Neural cell (in vitro differentiated cells): ENCODE data around the gene NCF2. TPM values are rescaled to one million over a fixed set of nuclear protein-coding genes. Genes with fewer than 3 reads are reported as not detected.

Experiments
- H2AFZ ChIP-seq: fragments of 200-600, 300-800 bp; sonication (generic), shearing (Covaris generic); 2 replicates; pipeline ENCODE4 v1.6.0; 2014; ENCODE audit warnings: low read depth, mild to moderate bottlenecking, antibody characterized with exemption, low read length, moderate library complexity
- H3F3A ChIP-seq: fragments of 200-600 bp; shearing (Covaris generic); 2 replicates; pipeline ENCODE4 v1.6.1; 2016; ENCODE audit warnings: mild to moderate bottlenecking, moderate library complexity, mixed read lengths, antibody characterized with exemption, low read length; ENCODE audit not compliant: insufficient read depth, poor library complexity, severe bottlenecking
- H3K27ac ChIP-seq: fragments of 200-600, 300-800 bp; sonication (generic), shearing (Covaris generic); 2 replicates; pipeline ENCODE4 v1.5.1; 2014; ENCODE audit warnings: mild to moderate bottlenecking, low read length, moderate library complexity
- H3K27me3 ChIP-seq: fragments of 300-800, 200-600 bp; sonication (generic), shearing (Covaris generic); 2 replicates; pipeline ENCODE4 v1.6.0; 2014; ENCODE audit warnings: mild to moderate bottlenecking, low read depth, low read length, moderate library complexity; ENCODE audit not compliant: insufficient read depth
- H3K36me3 ChIP-seq: fragments of 300-800, 200-600 bp; sonication (generic), shearing (Covaris generic); 2 replicates; pipeline ENCODE4 v1.5.1; 2014; ENCODE audit warnings: mild to moderate bottlenecking, antibody characterized with exemption, low read length, moderate library complexity; ENCODE audit not compliant: insufficient read depth
- H3K4me2 ChIP-seq: fragments of 300-800, 200-600 bp; sonication (generic), shearing (Covaris generic); 2 replicates; pipeline ENCODE4 v1.6.0; 2014; ENCODE audit warnings: mild to moderate bottlenecking, low read length
- H3K4me3 ChIP-seq: fragments of 300-800, 200-600 bp; sonication (generic), shearing (Covaris generic); 2 replicates; pipeline ENCODE4 v1.5.1; 2014; ENCODE audit warnings: mild to moderate bottlenecking, low read length, moderate library complexity
- H3K79me2 ChIP-seq: fragments of 200-600 bp; shearing (Covaris generic); replicated peaks from 2 replicates; pipeline ENCODE4 v1.6.0; 2014; ENCODE audit warnings: mild to moderate bottlenecking, low read length, moderate library complexity; ENCODE audit not compliant: insufficient read depth
- H3K9ac ChIP-seq: fragments of 300-800, 200-600 bp; sonication (generic), shearing (Covaris generic); 2 replicates; pipeline ENCODE4 v1.6.1; 2016; ENCODE audit warnings: mild to moderate bottlenecking, low read length, mixed read lengths
- H3K9me2 ChIP-seq: fragments of 200-600 bp; shearing (Covaris generic); 2 replicates; pipeline ENCODE4 v1.6.1; 2016; ENCODE audit warnings: mild to moderate bottlenecking, low read length, mixed read lengths; ENCODE audit not compliant: insufficient read depth
- H3K9me3 ChIP-seq: fragments of 200-600, 300-800 bp; sonication (generic), shearing (Covaris generic); 2 replicates; pipeline ENCODE4 v1.6.1; 2016; ENCODE audit warnings: mild to moderate bottlenecking, mixed run types, low read length, moderate library complexity, mixed read lengths
- H4K20me1 ChIP-seq: fragments of 200-600 bp; shearing (Covaris generic); 2 replicates; pipeline ENCODE4 v1.6.1; 2016; ENCODE audit warnings: mild to moderate bottlenecking, mixed run types; ENCODE audit not compliant: insufficient read depth
- CTCF ChIP-seq: fragments of 450-650 bp; IDR thresholded peaks from 2 replicates; pipeline ENCODE4 v1.5.1; 2014; ENCODE audit warnings: antibody characterized with exemption, mild to moderate bottlenecking, moderate library complexity; ENCODE audit not compliant: poor library complexity, severe bottlenecking
- EP300 ChIP-seq: fragments of 450-650 bp; conservative IDR thresholded peaks from 2 replicates; pipeline ENCODE4 v1.6.1; 2014; ENCODE audit warnings: antibody characterized with exemption, mild to moderate bottlenecking, moderate library complexity; ENCODE audit not compliant: poor library complexity, severe bottlenecking
- EZH2 ChIP-seq: fragments of 200-600, 300-800 bp; shearing (Covaris generic), sonication (generic); IDR thresholded peaks from 2 replicates; pipeline ENCODE4 v1.6.1; 2014; ENCODE audit warnings: antibody characterized with exemption, low read length, borderline replicate concordance, mild to moderate bottlenecking; ENCODE audit not compliant: insufficient read depth, poor library complexity, severe bottlenecking
- MXI1 ChIP-seq: fragments of 450-650 bp; conservative IDR thresholded peaks from 2 replicates; pipeline ENCODE4 v1.6.1; 2014; ENCODE audit warnings: antibody characterized with exemption, mild to moderate bottlenecking; ENCODE audit not compliant: poor library complexity, severe bottlenecking
- POLR2AphosphoS5 ChIP-seq: IDR thresholded peaks from 2 replicates; pipeline ENCODE4 v1.6.1; 2012
- RAD21 ChIP-seq: fragments of 450-650 bp; conservative IDR thresholded peaks from 2 replicates; pipeline ENCODE4 v1.6.1; 2014; ENCODE audit warnings: antibody characterized with exemption, mild to moderate bottlenecking, moderate library complexity
- REST ChIP-seq: IDR thresholded peaks from 2 replicates; pipeline ENCODE4 v1.6.1; 2012; ENCODE audit warnings: borderline replicate concordance
- SMC3 ChIP-seq: fragments of 450-650 bp; conservative IDR thresholded peaks from 2 replicates; pipeline ENCODE4 v1.6.1; 2014; ENCODE audit warnings: antibody characterized with exemption, mild to moderate bottlenecking, moderate library complexity; ENCODE audit not compliant: poor library complexity
- TAF1 ChIP-seq: IDR thresholded peaks from 2 replicates; pipeline ENCODE4 v1.6.1; 2012; ENCODE audit warnings: low read depth
- polyA plus RNA-seq: library from polyadenylated mRNA; depleted of rRNA; stranded (reverse); fragments of >200 nt; gene quantifications from 2 replicates; pipeline ENCODE4 v1.2.3, GENCODE V29; 2014

Gene NCF2
- polyA plus RNA-seq, 1 donor from 2014 or later, result not detected

- H3K9me3 ChIP-seq, result no peaks in the 10 kb centered on the region
- no peaks in the 10 kb centered on the region for H3K79me2 ChIP-seq
- H3K4me2 ChIP-seq, result no peak overlapping the region
- H2AFZ ChIP-seq, result no peak overlapping the region
- no peaks in the 10 kb centered on the region for H4K20me1 ChIP-seq
- TF ChIP-seq POLR2AphosphoS5, result no peak
- H3K27me3 ChIP-seq, result no peaks in the 10 kb centered on the region
- no peaks in the 10 kb centered on the region for H3F3A ChIP-seq
- no peak overlapping the region for H3K9ac ChIP-seq
- no peaks in the 10 kb centered on the region for H3K9me2 ChIP-seq
- H3K4me3 ChIP-seq, result no peak overlapping the region
- no peak overlapping the region for H3K27ac ChIP-seq
- H3K36me3 ChIP-seq, result no peaks in the 10 kb centered on the region
Measured at GRCh38 chr1:183568176-183569021, 21.9 kb downstream of the NCF2 start.

GRCh38 chr1:183567584-183567983, 22.7 kb downstream of the NCF2 start:
- Histone ChIP-seq H4K20me1 (no peaks in the 10 kb centered on the region), H3K36me3 (no peaks in the 10 kb centered on the region), H3K9me2 (no peaks in the 10 kb centered on the region), H3K79me2 (no peaks in the 10 kb centered on the region), H3K9ac (no peak overlapping the region), H3K4me2 (no peak overlapping the region), H3F3A (no peaks in the 10 kb centered on the region), H3K27ac (no peak overlapping the region), H3K27me3 (no peaks in the 10 kb centered on the region), H3K4me3 (no peak overlapping the region), H2AFZ (no peak overlapping the region), H3K9me3 (no peaks in the 10 kb centered on the region)
- TF ChIP-seq REST (no peak), EP300 (no peak), CTCF (no peak), POLR2AphosphoS5 (no peak), EZH2 (no peak), MXI1 (no peak), RAD21 (no peak), TAF1 (no peak), SMC3 (no peak)
